SK-N-SH treated with all-trans-retinoic acid at 6 μM for 48 hours (cell line): Measurements from ENCODE around the gene SIRT1.
"Not testable (repeated sequence)": the region's sequence is repeated elsewhere in the genome, so short reads cannot be mapped to it uniquely, and the experiment has no call there.

Experiments
- ATAC-seq: fragments of 200-7000 bp; cut with Tn5 transposase; 3 replicates; pipeline ENCODE4 v1.9.1; 2020; ENCODE audit warnings: mild to moderate bottlenecking, moderate library complexity
- ARNTL ChIP-seq: fragments of 450-650 bp; formaldehyde crosslinking; IDR thresholded peaks from 2 replicates; pipeline ENCODE4 v1.5.0; 2020; ENCODE audit warnings: low read depth, mild to moderate bottlenecking, moderate library complexity, borderline replicate concordance
- BACH2 ChIP-seq: fragments of 250-450 bp; sonication (Bioruptor Pico); IDR thresholded peaks from 2 replicates; pipeline ENCODE4 v1.9.0; 2021; ENCODE audit warnings: mild to moderate bottlenecking, borderline replicate concordance
- CSDC2 ChIP-seq: fragments of 250-450 bp; sonication (Bioruptor Pico); IDR thresholded peaks from 2 replicates; pipeline ENCODE4 v1.5.0; 2020; ENCODE audit warnings: mild to moderate bottlenecking, moderate library complexity
- CSRNP3 ChIP-seq: fragments of 250-450 bp; sonication (Bioruptor Pico); IDR thresholded peaks from 2 replicates; pipeline ENCODE4 v1.5.1; 2021; ENCODE audit warnings: mild to moderate bottlenecking, moderate library complexity
- GLIS3 ChIP-seq: fragments of 250-450 bp; sonication (Bioruptor Pico); IDR thresholded peaks from 2 replicates; pipeline ENCODE4 v1.5.0; 2020; ENCODE audit warnings: mild to moderate bottlenecking, moderate library complexity
- ISL1 ChIP-seq: fragments of 250-450 bp; sonication (Bioruptor Pico); IDR thresholded peaks from 2 replicates; pipeline ENCODE4 v2.1.2; 2022; ENCODE audit warnings: mild to moderate bottlenecking, moderate library complexity
- PATZ1 ChIP-seq: fragments of 250-450 bp; sonication (Bioruptor Pico); IDR thresholded peaks from 2 replicates; pipeline ENCODE4 v1.8.0; 2020; ENCODE audit warnings: mild to moderate bottlenecking, moderate library complexity, borderline replicate concordance
- PPARA ChIP-seq: fragments of 250-450 bp; sonication (Bioruptor Pico); IDR thresholded peaks from 2 replicates; pipeline ENCODE4 v1.5.0; 2020; ENCODE audit warnings: mild to moderate bottlenecking, borderline replicate concordance
- TCF4 ChIP-seq: fragments of 250-450 bp; sonication (Bioruptor Pico); IDR thresholded peaks from 2 replicates; pipeline ENCODE4 v1.8.0; 2021; ENCODE audit warnings: mild to moderate bottlenecking, moderate library complexity, borderline replicate concordance
- TOX ChIP-seq: fragments of 250-450 bp; sonication (Bioruptor Pico); IDR thresholded peaks from 2 replicates; pipeline ENCODE4 v1.8.0; 2021; ENCODE audit warnings: mild to moderate bottlenecking, moderate library complexity, borderline replicate concordance
- TSHZ2 ChIP-seq: fragments of 250-450 bp; sonication (Bioruptor Pico); IDR thresholded peaks from 2 replicates; pipeline ENCODE4 v1.5.0; 2020; ENCODE audit warnings: mild to moderate bottlenecking, moderate library complexity
- ZFP3 ChIP-seq: fragments of 250-450 bp; sonication (Bioruptor Pico); IDR thresholded peaks from 2 replicates; pipeline ENCODE4 v1.5.0; 2020; ENCODE audit warnings: mild to moderate bottlenecking, moderate library complexity
- ZFP30 ChIP-seq: fragments of 450-650 bp; formaldehyde crosslinking; IDR thresholded peaks from 2 replicates; pipeline ENCODE4 v1.5.0; 2022; ENCODE audit warnings: mild to moderate bottlenecking, moderate library complexity
- ZNF565 ChIP-seq: fragments of 450-650 bp; formaldehyde crosslinking; conservative IDR thresholded peaks from 2 replicates; pipeline ENCODE4 v1.5.0; 2020; ENCODE audit warnings: low read depth, mild to moderate bottlenecking, moderate library complexity
- ZNF70 ChIP-seq: fragments of 450-650 bp; formaldehyde crosslinking; IDR thresholded peaks from 2 replicates; pipeline ENCODE4 v1.5.0; 2020; ENCODE audit warnings: mild to moderate bottlenecking, moderate library complexity
- ZNF8 ChIP-seq: fragments of 450-650 bp; formaldehyde crosslinking; IDR thresholded peaks from 2 replicates; pipeline ENCODE4 v1.5.0; 2020; ENCODE audit warnings: mild to moderate bottlenecking, moderate library complexity
- TF ChIP-seq, protein P1 (sequence below): fragments of 250-450 bp; sonication (Bioruptor Pico); IDR thresholded peaks from 2 replicates; pipeline ENCODE4 v1.5.1; 2020; ENCODE audit warnings: low read depth, mild to moderate bottlenecking, moderate library complexity
- TF ChIP-seq, protein P2 (sequence below): fragments of 250-450 bp; sonication (Bioruptor Pico); IDR thresholded peaks from 2 replicates; pipeline ENCODE4 v1.8.0; 2021; ENCODE audit warnings: low read depth, mild to moderate bottlenecking, moderate library complexity, borderline replicate concordance

Gene SIRT1

DNA sequence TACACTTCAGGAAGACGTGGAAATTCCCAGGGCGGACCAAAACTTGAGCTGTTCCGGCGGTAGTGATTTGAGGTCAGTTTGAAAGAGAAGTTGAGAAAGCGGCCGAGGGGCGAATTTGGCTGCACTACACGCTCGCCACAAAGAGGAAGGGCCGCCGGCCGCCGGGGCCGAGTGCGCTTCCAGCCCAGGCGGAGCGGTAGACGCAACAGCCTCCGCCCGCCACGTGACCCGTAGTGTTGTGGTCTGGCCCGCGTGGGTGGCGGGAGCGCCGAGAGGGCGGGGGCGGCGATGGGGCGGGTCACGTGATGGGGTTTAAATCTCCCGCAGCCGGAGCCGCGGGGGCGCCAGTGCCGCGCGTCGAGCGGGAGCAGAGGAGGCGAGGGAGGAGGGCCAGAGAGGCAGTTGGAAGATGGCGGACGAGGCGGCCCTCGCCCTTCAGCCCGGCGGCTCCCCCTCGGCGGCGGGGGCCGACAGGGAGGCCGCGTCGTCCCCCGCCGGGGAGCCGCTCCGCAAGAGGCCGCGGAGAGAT, at the start of gene SIRT1:
Gene SIRT1, plus strand, starts transcription at position 344 of the 529 bp plus-strand sequence. Its CDS starts 66 bp downstream, at position 410.
- peak; percentile 85 for ATAC-seq

DNA sequence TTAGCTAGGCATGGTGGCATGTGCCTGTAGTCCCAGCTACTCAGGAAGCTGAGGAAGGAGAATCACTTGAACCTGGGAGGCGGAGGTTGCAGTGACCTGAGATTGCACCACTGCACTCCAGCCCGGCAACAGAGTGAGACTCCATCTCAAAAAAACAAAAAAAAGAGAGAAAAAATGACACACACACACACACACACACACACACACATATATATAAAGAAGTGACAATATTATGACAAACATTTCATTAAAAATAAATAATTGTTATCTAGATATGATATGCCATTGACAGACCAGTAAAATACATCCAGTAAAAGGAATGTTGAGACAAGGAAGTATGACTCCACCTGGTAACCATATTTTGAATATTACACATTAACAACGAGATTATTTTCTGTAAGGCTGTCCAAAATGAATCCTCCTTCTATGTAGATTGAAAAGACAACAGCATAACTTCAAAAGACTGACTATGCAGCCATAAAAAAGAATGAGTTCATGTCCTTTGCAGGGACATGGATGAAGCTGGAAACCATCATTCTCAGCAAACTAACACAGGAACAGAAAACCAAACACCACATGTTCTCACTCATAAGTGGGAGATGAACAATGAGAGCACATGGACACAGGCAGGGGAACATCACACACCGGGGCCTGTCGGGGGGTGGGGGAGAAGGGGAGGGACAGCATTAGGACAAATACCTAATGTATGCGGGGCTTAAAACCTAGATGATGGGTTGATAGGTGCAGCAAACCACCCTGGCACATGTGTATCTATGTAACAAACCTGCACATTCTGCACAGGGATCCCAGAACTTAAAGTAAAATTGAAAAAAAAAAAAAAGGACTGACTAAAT, 48.7 kb upstream of the SIRT1 start:
- not testable (repeated sequence) for ATAC-seq

More for the DNA sequence above, at the start of gene SIRT1:
- 0 out of 2 replicates have a peak, but pooled peaks have one; percentile 38 for TF ChIP-seq ZNF70 (CRISPR knock-in tag)
- TF ChIP-seq PATZ1, result peak; percentile 71; the same call in 1 of the 2 replicates
- no peak for TF ChIP-seq ARNTL (CRISPR knock-in tag)
- TF ChIP-seq ISL1, result no peak
- 0 out of 2 replicates have a peak, but pooled peaks have one; percentile 31 for TF ChIP-seq ZFP3 (CRISPR knock-in tag)

DNA sequence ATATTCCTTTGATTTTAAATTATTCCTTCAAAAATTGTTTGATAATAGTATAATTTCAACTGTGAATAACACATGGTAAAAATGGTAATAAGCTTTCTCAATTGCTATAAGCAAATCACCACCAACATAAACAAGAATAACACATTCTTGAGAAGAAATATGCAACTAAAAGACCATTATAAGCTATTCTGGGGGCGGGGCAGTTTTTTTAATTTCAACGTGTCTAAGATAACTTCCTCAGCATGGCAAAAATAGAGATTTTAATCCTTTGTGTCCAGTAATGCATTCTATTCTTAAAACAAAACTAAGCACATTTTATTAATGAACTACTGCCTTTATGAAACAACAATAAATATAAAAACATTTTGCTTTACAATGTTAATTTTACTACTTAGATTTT, 48.0 kb upstream of the SIRT1 start:
- no peak for ATAC-seq

More for the DNA sequence above, 48.0 kb upstream of the SIRT1 start:
- TF ChIP-seq, protein P1, sequence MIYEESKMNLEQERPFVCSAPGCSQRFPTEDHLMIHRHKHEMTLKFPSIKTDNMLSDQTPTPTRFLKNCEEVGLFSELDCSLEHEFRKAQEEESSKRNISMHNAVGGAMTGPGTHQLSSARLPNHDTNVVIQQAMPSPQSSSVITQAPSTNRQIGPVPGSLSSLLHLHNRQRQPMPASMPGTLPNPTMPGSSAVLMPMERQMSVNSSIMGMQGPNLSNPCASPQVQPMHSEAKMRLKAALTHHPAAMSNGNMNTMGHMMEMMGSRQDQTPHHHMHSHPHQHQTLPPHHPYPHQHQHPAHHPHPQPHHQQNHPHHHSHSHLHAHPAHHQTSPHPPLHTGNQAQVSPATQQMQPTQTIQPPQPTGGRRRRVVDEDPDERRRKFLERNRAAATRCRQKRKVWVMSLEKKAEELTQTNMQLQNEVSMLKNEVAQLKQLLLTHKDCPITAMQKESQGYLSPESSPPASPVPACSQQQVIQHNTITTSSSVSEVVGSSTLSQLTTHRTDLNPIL, result no peak
- TF ChIP-seq PPARA (CRISPR knock-in tag) (no peak), TCF4 (CRISPR knock-in tag) (no peak), ZFP30 (CRISPR knock-in tag) (no peak), ARNTL (CRISPR knock-in tag) (no peak), CSRNP3 (CRISPR knock-in tag) (no peak), ZFP3 (CRISPR knock-in tag) (no peak), ZNF70 (CRISPR knock-in tag) (no peak), TSHZ2 (no peak), TOX (CRISPR knock-in tag) (no peak), BACH2 (CRISPR knock-in tag) (no peak), ISL1 (no peak), ZNF8 (CRISPR knock-in tag) (no peak), PATZ1 (no peak), GLIS3 (CRISPR knock-in tag) (no peak), ZNF565 (CRISPR knock-in tag) (no peak), CSDC2 (CRISPR knock-in tag) (no peak)
- TF ChIP-seq, protein P2, sequence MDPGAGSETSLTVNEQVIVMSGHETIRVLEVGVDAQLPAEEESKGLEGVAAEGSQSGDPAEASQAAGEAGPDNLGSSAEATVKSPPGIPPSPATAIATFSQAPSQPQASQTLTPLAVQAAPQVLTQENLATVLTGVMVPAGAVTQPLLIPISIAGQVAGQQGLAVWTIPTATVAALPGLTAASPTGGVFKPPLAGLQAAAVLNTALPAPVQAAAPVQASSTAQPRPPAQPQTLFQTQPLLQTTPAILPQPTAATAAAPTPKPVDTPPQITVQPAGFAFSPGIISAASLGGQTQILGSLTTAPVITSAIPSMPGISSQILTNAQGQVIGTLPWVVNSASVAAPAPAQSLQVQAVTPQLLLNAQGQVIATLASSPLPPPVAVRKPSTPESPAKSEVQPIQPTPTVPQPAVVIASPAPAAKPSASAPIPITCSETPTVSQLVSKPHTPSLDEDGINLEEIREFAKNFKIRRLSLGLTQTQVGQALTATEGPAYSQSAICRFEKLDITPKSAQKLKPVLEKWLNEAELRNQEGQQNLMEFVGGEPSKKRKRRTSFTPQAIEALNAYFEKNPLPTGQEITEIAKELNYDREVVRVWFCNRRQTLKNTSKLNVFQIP (CRISPR knock-in tag), result no peak
